Fibroblast of skin of left quadriceps (primary cell): ENCODE data around the gene AGBL1.
"Not testable (repeated sequence)": the region's sequence is repeated elsewhere in the genome, so short reads cannot be mapped to it uniquely, and the experiment has no call there.

ENCODE experiments used
- DNase-seq, 2 experiments: peaks; one replicate each; pipeline ENCODE4 v3.0.0-alpha.2; 2013; ENCODE audit warnings: low read depth in 2 of 2

AGBL1 gene

GRCh38 chr15:86399041-86399954 is 319.6 kb downstream of the AGBL1 start:
- no peak for DNase-seq

- no peak for DNase-seq
Measured at GRCh38 chr15:86403221-86403620, 323.6 kb downstream of the AGBL1 start.

- DNase-seq, result no peak
Measured at GRCh38 chr15:86403914-86404583, 324.4 kb downstream of the AGBL1 start.

- no peak for DNase-seq
Measured at GRCh38 chr15:86408261-86408660, 328.6 kb downstream of the AGBL1 start.

- DNase-seq, result no peak
Measured at GRCh38 chr15:86411916-86412315, 332.2 kb downstream of the AGBL1 start.

GRCh38 chr15:86413191-86413590 is 333.5 kb downstream of the AGBL1 start:
- DNase-seq, result no peak

GRCh38 chr15:86425746-86426145 is 346.1 kb downstream of the AGBL1 start:
- DNase-seq, result no peak

- DNase-seq, result no peak
Measured at GRCh38 chr15:86432861-86433260, 353.2 kb downstream of the AGBL1 start.

GRCh38 chr15:86433983-86434382 is 354.3 kb downstream of the AGBL1 start:
- DNase-seq, result no peak

GRCh38 chr15:86439614-86440013 is 359.9 kb downstream of the AGBL1 start:
- DNase-seq, result no peak

GRCh38 chr15:86444527-86444926 is 364.9 kb downstream of the AGBL1 start:
- DNase-seq, result no peak

- DNase-seq, result no peak
Measured at GRCh38 chr15:86445579-86446252, 366.0 kb downstream of the AGBL1 start.

- DNase-seq, result no peak
Measured at GRCh38 chr15:86446253-86446640, 366.6 kb downstream of the AGBL1 start.

GRCh38 chr15:86465470-86466039 is 385.9 kb downstream of the AGBL1 start:
- DNase-seq, result not testable (repeated sequence)

- DNase-seq, result no peak
Measured at GRCh38 chr15:86481720-86482119, 402.0 kb downstream of the AGBL1 start.

- no peak for DNase-seq
Measured at GRCh38 chr15:86483936-86484335, 404.3 kb downstream of the AGBL1 start.

- no peak for DNase-seq
Measured at GRCh38 chr15:86488046-86488445, 408.4 kb downstream of the AGBL1 start.

GRCh38 chr15:86489981-86490380 is 410.3 kb downstream of the AGBL1 start:
- DNase-seq, result no peak

GRCh38 chr15:86491118-86491517 is 411.4 kb downstream of the AGBL1 start:
- DNase-seq, result no peak

- no peak for DNase-seq
Measured at GRCh38 chr15:86493884-86494283, 414.2 kb downstream of the AGBL1 start.

GRCh38 chr15:86494475-86494874 is 414.8 kb downstream of the AGBL1 start:
- no peak for DNase-seq

GRCh38 chr15:86502301-86502700 is 422.6 kb downstream of the AGBL1 start:
- DNase-seq, result no peak
